GM23248 (cell line): ENCODE results near the gene ATP1A2. TPM values are rescaled to one million over a fixed set of nuclear protein-coding genes. Genes with fewer than 3 reads are reported as not detected.

Experiments
- DNase-seq: peaks from one replicate; pipeline ENCODE4 v3.0.0-alpha.2; 2015
- H2AFZ ChIP-seq: fragments of 200-600 bp; sonication (generic); 2 replicates; pipeline ENCODE4 v1.6.1; 2016; ENCODE audit warnings: antibody characterized with exemption
- H3F3A ChIP-seq: fragments of 200-600 bp; sonication (generic); 2 replicates; pipeline ENCODE4 v1.6.1; 2016; ENCODE audit warnings: mild to moderate bottlenecking, antibody characterized with exemption, mixed run types; ENCODE audit not compliant: insufficient read depth
- H3K27ac ChIP-seq: fragments of 200-600 bp; sonication (generic); 2 replicates; pipeline ENCODE4 v1.5.1; 2016; ENCODE audit warnings: mild to moderate bottlenecking
- H3K27me3 ChIP-seq: fragments of 200-600 bp; sonication (generic); replicated peaks from 2 replicates; pipeline ENCODE4 v1.6.1; 2016; ENCODE audit warnings: mild to moderate bottlenecking; ENCODE audit not compliant: insufficient read depth
- H3K36me3 ChIP-seq: fragments of 200-600 bp; sonication (generic); 2 replicates; pipeline ENCODE4 v1.6.1; 2016; ENCODE audit warnings: low read depth, mild to moderate bottlenecking
- H3K4me1 ChIP-seq: fragments of 200-600 bp; sonication (generic); 2 replicates; pipeline ENCODE4 v1.6.1; 2016; ENCODE audit warnings: mild to moderate bottlenecking; ENCODE audit not compliant: insufficient read depth
- H3K4me2 ChIP-seq: fragments of 200-600 bp; sonication (generic); one replicate; pipeline ENCODE4 v1.6.1; 2016; ENCODE audit warnings: mild to moderate bottlenecking; ENCODE audit not compliant: unreplicated experiment
- H3K4me3 ChIP-seq: fragments of 200-600 bp; sonication (generic); 2 replicates; pipeline ENCODE4 v1.5.1; 2016; ENCODE audit warnings: mild to moderate bottlenecking
- H3K79me2 ChIP-seq: fragments of 200-600 bp; sonication (generic); 2 replicates; pipeline ENCODE4 v1.6.1; 2016; ENCODE audit warnings: mild to moderate bottlenecking; ENCODE audit not compliant: insufficient read depth
- H3K9ac ChIP-seq: fragments of 200-600 bp; sonication (generic); 2 replicates; pipeline ENCODE4 v1.6.1; 2016; ENCODE audit warnings: mild to moderate bottlenecking
- H3K9me2 ChIP-seq: fragments of 200-600 bp; sonication (generic); 2 replicates; pipeline ENCODE4 v1.6.1; 2016; ENCODE audit warnings: mixed run types, mild to moderate bottlenecking, moderate library complexity; ENCODE audit not compliant: insufficient read depth
- H3K9me3 ChIP-seq: fragments of 200-600 bp; sonication (generic); one replicate; pipeline ENCODE4 v1.6.1; 2017; ENCODE audit warnings: low read depth
- H4K20me1 ChIP-seq: fragments of 200-600 bp; sonication (generic); 2 replicates; pipeline ENCODE4 v1.6.0; 2016; ENCODE audit not compliant: insufficient read depth
- EZH2 ChIP-seq: fragments of 200-600 bp; sonication (generic); IDR thresholded peaks from 2 replicates; pipeline ENCODE4 v1.6.1; 2018; ENCODE audit warnings: antibody characterized with exemption, mild to moderate bottlenecking; ENCODE audit not compliant: insufficient read depth, poor library complexity, severe bottlenecking
- EZH2phosphoT487 ChIP-seq: fragments of 200-600 bp; sonication (generic); IDR thresholded peaks from 2 replicates; pipeline ENCODE4 v1.6.1; 2018; ENCODE audit warnings: antibody characterized with exemption, moderate library complexity, mild to moderate bottlenecking, low read depth; ENCODE audit not compliant: insufficient read depth
- WGBS, 2 experiments: methylation state at CpG; one replicate each; pipeline ENCODE4 v1.1.6; 2015 to 2017; ENCODE audit warnings: low lambda C conversion rate in 2 of 2, low coverage in 1 of 2; ENCODE audit errors: missing lambda C conversion rate in 2 of 2; 5-methylcytosine and 5-hydroxymethylcytosine counted together
- in situ Hi-C: fragments of 300-500 bp; cut with MboI; formaldehyde crosslinking; loops from 2 replicates; pipeline ENCODE4 v1.15.0; 2020
- polyA plus RNA-seq: library from polyadenylated mRNA; unstranded; fragments of >200 nt; fragmentation: Nextera tagmentation; extraction: Ambion mirVana; gene quantifications from 2 replicates; pipeline ENCODE4 v1.2.1, GENCODE V29; 2016
- total RNA-seq: library from RNA; depleted of rRNA; stranded (reverse); fragments of >200 nt; shearing (Covaris generic); gene quantifications from 2 replicates; pipeline ENCODE4 v1.2.3, GENCODE V29; 2014

Gene ATP1A2
- total and polyA plus RNA-seq, 2 experiments from 2014 or later: 0.11 to 0.14 TPM

- WGBS, 2 experiments: 46 to 51% methylated on average over 6 of the region's 6 CpGs
Observed at GRCh38 chr1:160080381-160081100, 35.0 kb upstream of the ATP1A2 start.

DNA sequence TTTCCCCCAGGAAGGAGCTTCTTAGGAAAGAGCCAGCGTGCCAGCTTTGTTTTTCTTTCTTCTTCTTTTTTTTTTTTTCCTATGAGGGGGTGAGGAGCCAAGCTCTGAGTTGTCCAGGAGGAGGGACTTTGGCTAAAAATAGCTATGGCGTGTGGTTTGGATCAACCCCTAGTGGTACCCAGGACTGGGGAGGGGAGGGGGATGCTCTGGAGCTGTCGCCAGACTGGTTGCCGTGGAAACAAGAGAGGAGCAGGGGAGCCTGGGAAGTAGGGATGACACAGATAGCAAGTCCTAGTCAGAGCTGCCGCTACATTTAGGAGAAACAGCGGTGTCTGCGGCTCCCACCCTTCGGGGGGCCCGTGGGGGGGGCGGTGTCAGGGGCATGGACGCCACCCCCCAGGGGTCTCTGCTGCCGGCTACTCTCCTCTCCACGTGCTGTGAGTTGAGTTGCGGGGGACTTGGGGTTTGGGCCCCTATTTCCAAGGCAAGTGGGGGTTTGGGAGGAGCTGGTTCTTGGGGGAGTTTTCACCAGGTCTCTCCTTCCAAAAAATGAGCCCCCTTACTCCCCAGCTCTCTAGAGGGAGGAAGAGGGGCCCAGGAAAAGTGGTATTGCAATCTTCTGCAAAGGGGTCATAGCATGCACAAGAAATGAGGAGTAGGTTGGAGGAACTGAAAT lies 34.2 kb upstream of the ATP1A2 start, which contains the start of gene KCNJ9:
Gene KCNJ9, plus strand, starts transcription at position 278 of the 676 bp plus-strand sequence. CDS start 2,493 bp downstream, outside the sequence.
- in situ Hi-C loops: no loop called here
- Histone ChIP-seq H3K36me3 (no peaks in the 10 kb centered on the region), H3K27me3 (peaks cover 51% of the 10 kb centered on the region), H3K4me2 (no peak within 1 kb of the TSS), H3K9me2 (no peaks in the 10 kb centered on the region), H3K9ac (no peak within 1 kb of the TSS), H4K20me1 (no peaks in the 10 kb centered on the region), H3K4me3 (no peak within 1 kb of the TSS), H3K27ac (no peak within 1 kb of the TSS), H3K9me3 (no peaks in the 10 kb centered on the region), H3K4me1 (no peaks in the 10 kb centered on the region), H2AFZ (no peak within 1 kb of the TSS), H3F3A (no peaks in the 10 kb centered on the region), H3K79me2 (no peaks in the 10 kb centered on the region)
- TF ChIP-seq EZH2: no peak
- TF ChIP-seq EZH2phosphoT487: no peak
- WGBS, 2 experiments: 24 to 25% methylated on average over 14 of the region's 14 CpGs
- peak; percentile 48 for DNase-seq

More at GRCh38 chr1:160080381-160081100, 35.0 kb upstream of the ATP1A2 start:
- Histone ChIP-seq H3K9me3 (no peaks in the 10 kb centered on the region), H3K4me3 (no peak overlapping the region), H3K27ac (no peak overlapping the region), H3K9ac (no peak overlapping the region), H3K4me2 (no peak overlapping the region), H4K20me1 (no peaks in the 10 kb centered on the region), H3F3A (no peaks in the 10 kb centered on the region), H2AFZ (no peak overlapping the region), H3K36me3 (no peaks in the 10 kb centered on the region), H3K4me1 (no peaks in the 10 kb centered on the region), H3K79me2 (no peaks in the 10 kb centered on the region), H3K9me2 (no peaks in the 10 kb centered on the region), H3K27me3 (peaks cover 56% of the 10 kb centered on the region)
- no peak for TF ChIP-seq EZH2
- no peak for TF ChIP-seq EZH2phosphoT487
- in situ Hi-C loops: no loop called here
- no peak for DNase-seq

- Histone ChIP-seq H3K9me3 (no peaks in the 10 kb centered on the region), H3K79me2 (no peaks in the 10 kb centered on the region), H3K9me2 (no peaks in the 10 kb centered on the region), H3K4me1 (no peaks in the 10 kb centered on the region), H3K4me2 (no peak overlapping the region), H3K4me3 (no peak overlapping the region), H3K27ac (no peak overlapping the region), H3K36me3 (no peaks in the 10 kb centered on the region), H3K27me3 (peaks cover 48% of the 10 kb centered on the region), H4K20me1 (no peaks in the 10 kb centered on the region), H2AFZ (no peak overlapping the region), H3K9ac (no peak overlapping the region), H3F3A (no peaks in the 10 kb centered on the region)
- no peak for DNase-seq
- in situ Hi-C loops: no loop called here
- 18 to 33% methylated on average over 2 of the region's 2 CpGs for WGBS, 2 experiments
- TF ChIP-seq EZH2 (no peak), EZH2phosphoT487 (no peak)
Observed at GRCh38 chr1:160082487-160082886, 33.1 kb upstream of the ATP1A2 start.

GRCh38 chr1:160082926-160083325 lies 32.6 kb upstream of the ATP1A2 start:
- no peak overlapping the region for H2AFZ ChIP-seq
- H3K9me3 ChIP-seq: no peaks in the 10 kb centered on the region
- no peaks in the 10 kb centered on the region for H3K79me2 ChIP-seq
- no peak for DNase-seq
- H3K27ac ChIP-seq: no peak overlapping the region
- no peak for TF ChIP-seq EZH2
- no peak for TF ChIP-seq EZH2phosphoT487
- no peak overlapping the region for H3K9ac ChIP-seq
- H3K9me2 ChIP-seq: no peaks in the 10 kb centered on the region
- H3F3A ChIP-seq: no peaks in the 10 kb centered on the region
- no peaks in the 10 kb centered on the region for H3K4me1 ChIP-seq
- no peaks in the 10 kb centered on the region for H4K20me1 ChIP-seq
- peaks cover 46% of the 10 kb centered on the region for H3K27me3 ChIP-seq
- no peak overlapping the region for H3K4me3 ChIP-seq
- WGBS, 2 experiments: 58 to 67% methylated on average over 3 of the region's 3 CpGs
- H3K36me3 ChIP-seq: no peaks in the 10 kb centered on the region
- H3K4me2 ChIP-seq: no peak overlapping the region
- in situ Hi-C loops: no loop called here
